PFSK-1 (cell line): ENCODE results near the gene TNNI3K.

Experiments used
- FOXP2 ChIP-seq: optimal IDR thresholded peaks from 2 replicates; pipeline ENCODE3; 2011; ENCODE audit warnings: borderline replicate concordance, control low read depth, inconsistent platforms; ENCODE audit not compliant: insufficient read depth; ENCODE audit errors: extremely low read length, extremely low read depth
- POLR2AphosphoS5 ChIP-seq: IDR thresholded peaks from 2 replicates; pipeline ENCODE4 v1.6.1; 2012; ENCODE audit warnings: low read depth, mild to moderate bottlenecking, control low read depth, low read length, moderate library complexity
- SIN3A ChIP-seq: IDR thresholded peaks from 2 replicates; pipeline ENCODE4 v1.6.1; 2012; ENCODE audit warnings: mild to moderate bottlenecking, low read length, moderate library complexity, borderline replicate concordance; ENCODE audit not compliant: insufficient read depth

GRCh38 chr1:74523873-74524480, 288.8 kb downstream of the TNNI3K start:
- TF ChIP-seq FOXP2 (no peak), POLR2AphosphoS5 (no peak), SIN3A (no peak)
